GM12864 (cell line): Measurements from ENCODE around the gene DGKH.

Source experiments
- DNase-seq: peaks from one replicate; pipeline ENCODE4 v3.0.0-alpha.2; 2011; ENCODE audit warnings: low read depth
- H3K4me3 ChIP-seq: 2 replicates; pipeline ENCODE4 v1.5.1; 2011; ENCODE audit warnings: mild to moderate bottlenecking, low read depth, low read length, control low read depth
- TF ChIP-seq, protein P1 (sequence below): IDR thresholded peaks from 2 replicates; pipeline ENCODE4 v1.5.1; 2011; ENCODE audit warnings: low read depth, mild to moderate bottlenecking, moderate library complexity, low read length, control low read depth, inconsistent platforms; ENCODE audit errors: missing control alignments

Gene DGKH

DNA sequence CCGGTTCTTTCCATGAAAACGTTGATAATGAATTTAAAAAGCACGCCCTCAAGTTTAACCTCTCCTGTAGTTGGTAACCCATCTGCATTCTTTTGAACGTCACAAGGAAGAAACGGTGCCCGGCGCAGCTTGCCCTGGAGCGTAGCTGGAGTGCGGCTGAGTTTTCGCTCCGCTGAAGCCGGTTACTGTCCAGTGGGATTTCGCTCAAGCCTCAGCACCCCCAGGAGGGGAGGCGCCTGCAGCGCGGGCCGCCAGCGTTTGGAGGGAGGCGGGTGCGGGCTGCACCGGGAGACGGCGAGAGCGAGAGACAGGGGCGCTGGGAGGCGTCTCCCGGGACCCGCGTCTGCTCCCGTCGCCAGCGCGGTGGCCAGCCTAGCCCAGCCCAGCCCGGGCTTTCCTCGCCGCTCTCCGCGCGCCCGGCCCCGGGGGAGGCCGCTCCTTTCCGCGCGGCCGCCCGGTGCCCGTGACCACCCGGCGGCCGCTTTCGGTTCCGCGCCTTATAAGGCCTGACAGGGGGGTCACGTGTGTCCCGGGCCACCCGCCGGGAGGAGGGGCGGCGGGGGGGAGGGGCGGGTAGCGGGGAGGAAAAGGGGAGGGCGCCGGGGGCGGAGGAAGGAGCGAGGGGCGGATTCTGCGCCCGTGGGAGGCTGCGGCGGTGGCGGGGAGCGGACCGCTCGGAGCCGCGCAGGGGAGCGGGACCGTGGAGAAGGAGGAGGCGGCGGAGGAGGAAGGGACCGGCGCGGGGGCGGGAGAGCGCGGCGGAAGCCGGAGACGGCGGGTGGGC is 8.3 kb upstream of the DGKH start:
- no peak for DNase-seq
- TF ChIP-seq, protein P1, sequence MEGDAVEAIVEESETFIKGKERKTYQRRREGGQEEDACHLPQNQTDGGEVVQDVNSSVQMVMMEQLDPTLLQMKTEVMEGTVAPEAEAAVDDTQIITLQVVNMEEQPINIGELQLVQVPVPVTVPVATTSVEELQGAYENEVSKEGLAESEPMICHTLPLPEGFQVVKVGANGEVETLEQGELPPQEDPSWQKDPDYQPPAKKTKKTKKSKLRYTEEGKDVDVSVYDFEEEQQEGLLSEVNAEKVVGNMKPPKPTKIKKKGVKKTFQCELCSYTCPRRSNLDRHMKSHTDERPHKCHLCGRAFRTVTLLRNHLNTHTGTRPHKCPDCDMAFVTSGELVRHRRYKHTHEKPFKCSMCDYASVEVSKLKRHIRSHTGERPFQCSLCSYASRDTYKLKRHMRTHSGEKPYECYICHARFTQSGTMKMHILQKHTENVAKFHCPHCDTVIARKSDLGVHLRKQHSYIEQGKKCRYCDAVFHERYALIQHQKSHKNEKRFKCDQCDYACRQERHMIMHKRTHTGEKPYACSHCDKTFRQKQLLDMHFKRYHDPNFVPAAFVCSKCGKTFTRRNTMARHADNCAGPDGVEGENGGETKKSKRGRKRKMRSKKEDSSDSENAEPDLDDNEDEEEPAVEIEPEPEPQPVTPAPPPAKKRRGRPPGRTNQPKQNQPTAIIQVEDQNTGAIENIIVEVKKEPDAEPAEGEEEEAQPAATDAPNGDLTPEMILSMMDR = no peak

DNA sequence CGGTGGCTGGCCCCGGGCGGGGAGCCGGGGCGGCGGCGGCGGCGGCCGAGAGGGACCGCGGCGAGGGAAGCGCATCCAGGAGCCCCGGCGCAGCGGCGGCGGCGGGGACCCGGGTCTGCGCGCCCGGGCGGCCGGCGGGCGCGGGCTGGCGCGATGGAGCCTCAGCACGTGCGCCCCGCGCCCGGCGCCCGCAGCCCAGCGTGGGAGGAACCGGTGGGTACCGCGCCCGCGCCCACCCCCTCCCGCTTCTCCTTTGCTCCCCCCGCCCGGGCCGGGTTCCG is 7.8 kb upstream of the DGKH start:
- no peak for DNase-seq
- H3K4me3 ChIP-seq = peak overlapping the region; percentile 60
- TF ChIP-seq, protein P1 = no peak

More for the DNA sequence above, 8.3 kb upstream of the DGKH start:
- peak overlapping the region; percentile 60 for H3K4me3 ChIP-seq

DNA sequence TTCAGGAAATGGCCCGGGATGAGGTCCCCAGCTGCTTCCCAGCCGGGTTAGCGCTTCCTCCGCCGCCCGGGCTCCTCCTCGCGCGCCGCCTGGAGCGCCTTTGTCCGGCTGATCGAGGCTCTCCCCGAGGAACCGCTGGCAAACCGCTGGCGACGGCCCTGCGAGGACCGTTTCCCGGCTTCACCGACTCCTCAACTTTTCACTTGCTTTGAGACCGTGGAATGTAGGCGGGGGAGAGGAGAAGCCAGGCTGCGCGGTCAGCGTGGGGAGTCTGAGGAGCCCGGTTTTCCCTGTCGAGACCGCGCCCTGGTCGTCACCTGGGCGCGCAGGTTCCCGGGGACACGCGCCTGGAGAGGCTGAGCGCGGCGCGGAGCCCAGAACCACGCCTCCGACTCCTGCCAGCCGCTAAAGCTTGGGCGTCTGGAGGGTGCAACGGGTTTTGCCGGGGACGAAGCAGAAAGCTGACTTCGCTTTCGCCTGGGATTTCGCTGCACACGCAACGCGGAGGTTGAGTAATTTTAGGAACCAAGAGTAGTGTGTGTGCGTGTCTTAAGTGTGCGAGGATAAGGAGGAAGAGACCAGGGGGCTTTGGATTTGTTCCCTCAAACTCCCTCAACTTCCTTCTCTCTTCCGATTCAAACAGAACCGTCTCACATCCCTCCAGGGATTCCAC is 7.3 kb upstream of the DGKH start:
- H3K4me3 ChIP-seq = peak overlapping the region; percentile 60
- TF ChIP-seq, protein P1 = no peak
- no peak for DNase-seq

DNA sequence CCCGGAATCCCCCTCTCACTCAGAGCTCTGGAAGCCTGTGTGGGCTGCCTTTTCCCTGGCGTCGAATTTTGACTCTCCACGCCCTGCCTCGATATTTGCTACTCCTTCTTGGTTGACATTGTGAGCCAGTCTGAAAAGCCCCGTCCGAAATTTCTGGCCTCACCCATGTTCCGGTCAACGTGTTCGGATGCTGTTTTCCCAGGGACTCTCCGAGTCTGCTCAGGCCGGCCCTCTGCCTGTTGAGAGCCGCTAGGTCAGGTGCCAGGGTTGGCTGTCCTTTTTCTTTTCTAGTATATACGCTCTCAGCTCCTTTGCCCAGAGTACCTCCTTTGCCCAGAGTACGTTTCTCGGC is 6.8 kb upstream of the DGKH start:
- DNase-seq = no peak
- TF ChIP-seq, protein P1 = peak; percentile 46
- peak overlapping the region; percentile 60 for H3K4me3 ChIP-seq

DNA sequence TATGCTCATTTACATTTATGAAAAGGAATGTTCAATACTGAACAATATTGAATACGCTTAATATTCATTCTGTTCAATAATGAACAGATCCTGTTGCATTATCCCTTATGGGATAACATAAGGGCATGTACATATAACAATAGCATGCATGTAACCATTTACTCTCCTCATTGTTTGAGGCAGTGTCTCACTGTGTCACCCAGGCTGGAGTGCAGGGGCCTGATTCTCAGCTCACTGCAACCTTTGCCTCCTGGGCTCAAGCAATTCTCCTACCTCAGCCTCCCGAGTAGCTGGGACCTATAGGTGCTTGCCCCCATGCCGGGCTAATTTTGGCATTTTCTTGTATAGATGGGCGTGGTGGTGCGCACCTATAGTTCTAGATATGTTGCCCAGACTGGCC is 4.8 kb upstream of the DGKH start:
- TF ChIP-seq, protein P1 = no peak
- no peak overlapping the region for H3K4me3 ChIP-seq

DNA sequence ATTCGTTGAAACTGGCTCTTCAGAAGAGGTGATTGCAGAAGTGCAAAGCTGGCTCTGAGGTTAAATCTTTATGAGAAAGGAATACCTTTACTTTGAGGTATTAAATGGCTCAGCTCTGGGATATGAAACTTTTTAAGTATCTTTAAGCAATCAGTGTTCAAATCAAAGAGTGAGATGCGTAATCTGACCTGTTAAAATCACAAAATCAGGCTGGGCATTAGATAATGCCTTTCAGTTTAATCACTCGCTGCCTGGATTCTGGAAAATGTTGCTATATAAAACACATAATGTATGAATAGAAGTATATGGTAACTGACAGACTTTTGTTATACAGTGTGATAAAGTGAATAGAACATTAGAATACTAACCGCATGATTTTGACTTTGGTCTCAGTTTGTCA is 2.0 kb upstream of the DGKH start:
- no peak overlapping the region for H3K4me3 ChIP-seq
- no peak for DNase-seq
- TF ChIP-seq, protein P1 = no peak

More for the DNA sequence above, 4.8 kb upstream of the DGKH start:
- no peak for DNase-seq
